ENCODE measurements around the gene CCDC78. TPM values are rescaled to one million over a fixed set of nuclear protein-coding genes. Genes with fewer than 3 reads are reported as not detected.
"Not testable (repeated sequence)": the region's sequence is repeated elsewhere in the genome, so short reads cannot be mapped to it uniquely, and the experiment has no call there.

The CCDC78 gene
- total RNA-seq, 4 donors from 2014 or later = 0.40 to 24.3 (median 0.98) TPM

GRCh38 chr16:746637-747036 is 20.4 kb upstream of the CCDC78 start:
- Histone ChIP-seq H3K27me3 (peaks cover 24% of the 10 kb centered on the region), H3K4me1 (peaks cover 0 to 2% (median 0%) of the 10 kb centered on the region in 4 donors), H3K9me3 (no peaks in the 10 kb centered on the region), H3K27ac (no peak overlapping the region), H3K4me3 (no peak overlapping the region), H3K36me3 (no peaks in the 10 kb centered on the region)
- 80% methylated on average over 11 of the region's 13 CpGs; no CpG with 5 or more reads in 1 of the 2 donors for WGBS, 2 donors (ENCODE audit: low coverage in 1 of 2)
- in situ Hi-C loops (cut with MboI; ENCODE audit: low pct_ligation_motif_present in 1 of 4, low pct_unique_long_range_greater_than_20kb in 1 of 4, low sequenced_read_pairs in 3 of 4) = no loop called here
- no peak for TF ChIP-seq POLR2A (IDR thresholded peaks at IDR 0.05)
- TF ChIP-seq EP300 (IDR thresholded peaks at IDR 0.05; ENCODE audit: low read depth) = no peak
- TF ChIP-seq CTCF (IDR thresholded peaks at IDR 0.05) = no peak
- TF ChIP-seq POLR2AphosphoS5 (IDR thresholded peaks at IDR 0.05) = no peak
- DNase-seq = no peak
- intact Hi-C loops (cut with DNase I; ENCODE audit: low total_unique reads) = no loop called here

GRCh38 chr16:745739-746138 is 19.5 kb upstream of the CCDC78 start:
- WGBS, 2 donors (ENCODE audit: low coverage in 1 of 2) = 4% methylated on average over 14 of the region's 14 CpGs; no CpG with 5 or more reads in 1 of the 2 donors
- no peak overlapping the region for H3K4me3 ChIP-seq
- in situ Hi-C loops (cut with MboI; ENCODE audit: low pct_ligation_motif_present in 1 of 4, low pct_unique_long_range_greater_than_20kb in 1 of 4, low sequenced_read_pairs in 3 of 4) (no loop called here), intact Hi-C loops (cut with DNase I; ENCODE audit: low total_unique reads) (no loop called here)
- TF ChIP-seq POLR2A (IDR thresholded peaks at IDR 0.05) = no peak
- peak in 4 of 5 experiments; percentile 11 to 28 (median 20) for TF ChIP-seq CTCF (IDR thresholded peaks at IDR 0.05)
- no peak for TF ChIP-seq EP300 (IDR thresholded peaks at IDR 0.05; ENCODE audit: low read depth)
- no peak for TF ChIP-seq POLR2AphosphoS5 (IDR thresholded peaks at IDR 0.05)
- H3K27ac ChIP-seq = no peak overlapping the region
- H3K9me3 ChIP-seq = no peaks in the 10 kb centered on the region
- no peak for DNase-seq
- peaks cover 0 to 8% (median 6%) of the 10 kb centered on the region in 4 donors for H3K4me1 ChIP-seq
- H3K27me3 ChIP-seq = peaks cover 15% of the 10 kb centered on the region
- H3K36me3 ChIP-seq = no peaks in the 10 kb centered on the region

GRCh38 chr16:743794-744500 is 17.7 kb upstream of the CCDC78 start:
- Histone ChIP-seq H3K4me3 (no peak overlapping the region), H3K9me3 (no peaks in the 10 kb centered on the region), H3K27ac (no peak overlapping the region), H3K4me1 (peaks cover 7 to 17% (median 14%) of the 10 kb centered on the region in 4 donors), H3K27me3 (peaks cover 8% of the 10 kb centered on the region), H3K36me3 (no peaks in the 10 kb centered on the region)
- in situ Hi-C loops (cut with MboI; ENCODE audit: low pct_ligation_motif_present in 1 of 4, low pct_unique_long_range_greater_than_20kb in 1 of 4, low sequenced_read_pairs in 3 of 4) (no loop called here), intact Hi-C loops (cut with DNase I; ENCODE audit: low total_unique reads) (no loop called here)
- DNase-seq = no peak
- TF ChIP-seq POLR2A (IDR thresholded peaks at IDR 0.05) (no peak), CTCF (IDR thresholded peaks at IDR 0.05) (no peak), EP300 (IDR thresholded peaks at IDR 0.05; ENCODE audit: low read depth) (no peak)
- 83% methylated on average over 21 of the region's 21 CpGs; no CpG with 5 or more reads in 1 of the 2 donors for WGBS, 2 donors (ENCODE audit: low coverage in 1 of 2)

- DNase-seq; H3K9me3 ChIP-seq; in situ Hi-C loops (cut with MboI; ENCODE audit: low pct_ligation_motif_present in 1 of 4, low pct_unique_long_range_greater_than_20kb in 1 of 4, low sequenced_read_pairs in 3 of 4); H3K27ac ChIP-seq; H3K4me3 ChIP-seq; H3K27me3 ChIP-seq; H3K36me3 ChIP-seq; intact Hi-C loops (cut with DNase I; ENCODE audit: low total_unique reads): not testable (repeated sequence)
- 70 to 83% methylated on average over 2 to 14 of the region's 14 CpGs for WGBS, 2 donors (ENCODE audit: low coverage in 1 of 2)
- H3K4me1 ChIP-seq = peaks cover 7 to 17% (median 14%) of the 10 kb centered on the region in 4 donors
These were observed 16.7 kb upstream of the CCDC78 start for GRCh38 chr16:742894-743293.

All from transverse colon (tissue), 4 donors.